ENCODE results near the gene ZNF616.

DNA sequence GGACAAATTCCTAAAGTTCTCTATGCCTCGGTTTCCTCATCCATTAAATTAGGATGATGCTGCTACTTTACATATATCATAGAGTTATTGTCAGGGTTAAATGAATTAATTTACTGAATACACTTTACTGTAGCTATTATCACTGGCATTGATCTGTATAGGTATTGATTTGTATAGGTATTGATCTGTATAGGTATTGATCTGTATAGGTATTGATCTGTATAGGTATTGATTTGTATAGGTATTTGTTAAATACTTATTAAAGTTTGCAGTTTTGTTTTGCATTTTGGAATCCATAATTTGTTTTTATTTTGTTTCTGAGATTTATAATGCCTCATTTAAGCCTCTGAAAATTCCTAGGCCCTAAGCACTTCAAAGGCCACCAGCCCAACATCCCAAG lies 47.7 kb upstream of the ZNF616 start:
- no peak for TF ChIP-seq CTCF (conservative IDR thresholded peaks at IDR 0.05; ENCODE audit: low read depth in 2 of 2)
- TF ChIP-seq, protein P1, sequence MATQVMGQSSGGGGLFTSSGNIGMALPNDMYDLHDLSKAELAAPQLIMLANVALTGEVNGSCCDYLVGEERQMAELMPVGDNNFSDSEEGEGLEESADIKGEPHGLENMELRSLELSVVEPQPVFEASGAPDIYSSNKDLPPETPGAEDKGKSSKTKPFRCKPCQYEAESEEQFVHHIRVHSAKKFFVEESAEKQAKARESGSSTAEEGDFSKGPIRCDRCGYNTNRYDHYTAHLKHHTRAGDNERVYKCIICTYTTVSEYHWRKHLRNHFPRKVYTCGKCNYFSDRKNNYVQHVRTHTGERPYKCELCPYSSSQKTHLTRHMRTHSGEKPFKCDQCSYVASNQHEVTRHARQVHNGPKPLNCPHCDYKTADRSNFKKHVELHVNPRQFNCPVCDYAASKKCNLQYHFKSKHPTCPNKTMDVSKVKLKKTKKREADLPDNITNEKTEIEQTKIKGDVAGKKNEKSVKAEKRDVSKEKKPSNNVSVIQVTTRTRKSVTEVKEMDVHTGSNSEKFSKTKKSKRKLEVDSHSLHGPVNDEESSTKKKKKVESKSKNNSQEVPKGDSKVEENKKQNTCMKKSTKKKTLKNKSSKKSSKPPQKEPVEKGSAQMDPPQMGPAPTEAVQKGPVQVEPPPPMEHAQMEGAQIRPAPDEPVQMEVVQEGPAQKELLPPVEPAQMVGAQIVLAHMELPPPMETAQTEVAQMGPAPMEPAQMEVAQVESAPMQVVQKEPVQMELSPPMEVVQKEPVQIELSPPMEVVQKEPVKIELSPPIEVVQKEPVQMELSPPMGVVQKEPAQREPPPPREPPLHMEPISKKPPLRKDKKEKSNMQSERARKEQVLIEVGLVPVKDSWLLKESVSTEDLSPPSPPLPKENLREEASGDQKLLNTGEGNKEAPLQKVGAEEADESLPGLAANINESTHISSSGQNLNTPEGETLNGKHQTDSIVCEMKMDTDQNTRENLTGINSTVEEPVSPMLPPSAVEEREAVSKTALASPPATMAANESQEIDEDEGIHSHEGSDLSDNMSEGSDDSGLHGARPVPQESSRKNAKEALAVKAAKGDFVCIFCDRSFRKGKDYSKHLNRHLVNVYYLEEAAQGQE (IDR thresholded peaks at IDR 0.05; ENCODE audit: unreplicated experiment) = no peak
- no peak for TF ChIP-seq EZH2 (IDR thresholded peaks at IDR 0.05; ENCODE audit: low read depth, unreplicated experiment)
- TF ChIP-seq ZNF114 (CRISPR knock-in tag; IDR thresholded peaks at IDR 0.05) = no peak
- no peak for TF ChIP-seq EZH2phosphoT487 (IDR thresholded peaks at IDR 0.05; ENCODE audit: unreplicated experiment)
- no peak for TF ChIP-seq NANOG (IDR thresholded peaks at IDR 0.05; ENCODE audit: borderline replicate concordance)
- TF ChIP-seq POLR2AphosphoS5 (IDR thresholded peaks at IDR 0.05; ENCODE audit: low read depth) = no peak
